Neural cell (in vitro differentiated cells): Measurements from ENCODE around the gene PARP12. TPM values are rescaled to one million over a fixed set of nuclear protein-coding genes. Genes with fewer than 3 reads are reported as not detected.

Source experiments
- H2AFZ ChIP-seq: fragments of 200-600, 300-800 bp; sonication (generic), shearing (Covaris generic); 2 replicates; pipeline ENCODE4 v1.6.0; 2014; ENCODE audit warnings: low read depth, mild to moderate bottlenecking, antibody characterized with exemption, low read length, moderate library complexity
- H3F3A ChIP-seq: fragments of 200-600 bp; shearing (Covaris generic); 2 replicates; pipeline ENCODE4 v1.6.1; 2016; ENCODE audit warnings: mild to moderate bottlenecking, moderate library complexity, mixed read lengths, antibody characterized with exemption, low read length; ENCODE audit not compliant: insufficient read depth, poor library complexity, severe bottlenecking
- H3K27ac ChIP-seq: fragments of 200-600, 300-800 bp; sonication (generic), shearing (Covaris generic); 2 replicates; pipeline ENCODE4 v1.5.1; 2014; ENCODE audit warnings: mild to moderate bottlenecking, low read length, moderate library complexity
- H3K27me3 ChIP-seq: fragments of 300-800, 200-600 bp; sonication (generic), shearing (Covaris generic); 2 replicates; pipeline ENCODE4 v1.6.0; 2014; ENCODE audit warnings: mild to moderate bottlenecking, low read depth, low read length, moderate library complexity; ENCODE audit not compliant: insufficient read depth
- H3K36me3 ChIP-seq: fragments of 300-800, 200-600 bp; sonication (generic), shearing (Covaris generic); 2 replicates; pipeline ENCODE4 v1.5.1; 2014; ENCODE audit warnings: mild to moderate bottlenecking, antibody characterized with exemption, low read length, moderate library complexity; ENCODE audit not compliant: insufficient read depth
- H3K4me2 ChIP-seq: fragments of 300-800, 200-600 bp; sonication (generic), shearing (Covaris generic); 2 replicates; pipeline ENCODE4 v1.6.0; 2014; ENCODE audit warnings: mild to moderate bottlenecking, low read length
- H3K4me3 ChIP-seq: fragments of 300-800, 200-600 bp; sonication (generic), shearing (Covaris generic); 2 replicates; pipeline ENCODE4 v1.5.1; 2014; ENCODE audit warnings: mild to moderate bottlenecking, low read length, moderate library complexity
- H3K79me2 ChIP-seq: fragments of 200-600 bp; shearing (Covaris generic); replicated peaks from 2 replicates; pipeline ENCODE4 v1.6.0; 2014; ENCODE audit warnings: mild to moderate bottlenecking, low read length, moderate library complexity; ENCODE audit not compliant: insufficient read depth
- H3K9ac ChIP-seq: fragments of 300-800, 200-600 bp; sonication (generic), shearing (Covaris generic); 2 replicates; pipeline ENCODE4 v1.6.1; 2016; ENCODE audit warnings: mild to moderate bottlenecking, low read length, mixed read lengths
- H3K9me2 ChIP-seq: fragments of 200-600 bp; shearing (Covaris generic); 2 replicates; pipeline ENCODE4 v1.6.1; 2016; ENCODE audit warnings: mild to moderate bottlenecking, low read length, mixed read lengths; ENCODE audit not compliant: insufficient read depth
- H3K9me3 ChIP-seq: fragments of 200-600, 300-800 bp; sonication (generic), shearing (Covaris generic); 2 replicates; pipeline ENCODE4 v1.6.1; 2016; ENCODE audit warnings: mild to moderate bottlenecking, mixed run types, low read length, moderate library complexity, mixed read lengths
- H4K20me1 ChIP-seq: fragments of 200-600 bp; shearing (Covaris generic); 2 replicates; pipeline ENCODE4 v1.6.1; 2016; ENCODE audit warnings: mild to moderate bottlenecking, mixed run types; ENCODE audit not compliant: insufficient read depth
- CTCF ChIP-seq: fragments of 450-650 bp; IDR thresholded peaks from 2 replicates; pipeline ENCODE4 v1.5.1; 2014; ENCODE audit warnings: antibody characterized with exemption, mild to moderate bottlenecking, moderate library complexity; ENCODE audit not compliant: poor library complexity, severe bottlenecking
- EP300 ChIP-seq: fragments of 450-650 bp; conservative IDR thresholded peaks from 2 replicates; pipeline ENCODE4 v1.6.1; 2014; ENCODE audit warnings: antibody characterized with exemption, mild to moderate bottlenecking, moderate library complexity; ENCODE audit not compliant: poor library complexity, severe bottlenecking
- EZH2 ChIP-seq: fragments of 200-600, 300-800 bp; shearing (Covaris generic), sonication (generic); IDR thresholded peaks from 2 replicates; pipeline ENCODE4 v1.6.1; 2014; ENCODE audit warnings: antibody characterized with exemption, low read length, borderline replicate concordance, mild to moderate bottlenecking; ENCODE audit not compliant: insufficient read depth, poor library complexity, severe bottlenecking
- MXI1 ChIP-seq: fragments of 450-650 bp; conservative IDR thresholded peaks from 2 replicates; pipeline ENCODE4 v1.6.1; 2014; ENCODE audit warnings: antibody characterized with exemption, mild to moderate bottlenecking; ENCODE audit not compliant: poor library complexity, severe bottlenecking
- POLR2AphosphoS5 ChIP-seq: IDR thresholded peaks from 2 replicates; pipeline ENCODE4 v1.6.1; 2012
- RAD21 ChIP-seq: fragments of 450-650 bp; conservative IDR thresholded peaks from 2 replicates; pipeline ENCODE4 v1.6.1; 2014; ENCODE audit warnings: antibody characterized with exemption, mild to moderate bottlenecking, moderate library complexity
- REST ChIP-seq: IDR thresholded peaks from 2 replicates; pipeline ENCODE4 v1.6.1; 2012; ENCODE audit warnings: borderline replicate concordance
- SMC3 ChIP-seq: fragments of 450-650 bp; conservative IDR thresholded peaks from 2 replicates; pipeline ENCODE4 v1.6.1; 2014; ENCODE audit warnings: antibody characterized with exemption, mild to moderate bottlenecking, moderate library complexity; ENCODE audit not compliant: poor library complexity
- TAF1 ChIP-seq: IDR thresholded peaks from 2 replicates; pipeline ENCODE4 v1.6.1; 2012; ENCODE audit warnings: low read depth
- polyA plus RNA-seq: library from polyadenylated mRNA; depleted of rRNA; stranded (reverse); fragments of >200 nt; gene quantifications from 2 replicates; pipeline ENCODE4 v1.2.3, GENCODE V29; 2014

Gene PARP12
- polyA plus RNA-seq, 1 donor from 2014 or later: not detected

- H3K9ac ChIP-seq: no peak overlapping the region
- H3K4me3 ChIP-seq: no peak overlapping the region
- no peak overlapping the region for H3K27ac ChIP-seq
- H3K4me2 ChIP-seq: no peak overlapping the region
- no peaks in the 10 kb centered on the region for H3F3A ChIP-seq
- no peaks in the 10 kb centered on the region for H4K20me1 ChIP-seq
- no peak overlapping the region for H2AFZ ChIP-seq
- H3K9me2 ChIP-seq: no peaks in the 10 kb centered on the region
- no peaks in the 10 kb centered on the region for H3K27me3 ChIP-seq
- no peaks in the 10 kb centered on the region for H3K9me3 ChIP-seq
- H3K36me3 ChIP-seq: no peaks in the 10 kb centered on the region
- H3K79me2 ChIP-seq: no peaks in the 10 kb centered on the region
- TF ChIP-seq EZH2: no peak
Observed at GRCh38 chr7:140010194-140010895, 52.4 kb downstream of the PARP12 start.

- H3K4me3 ChIP-seq: no peak overlapping the region
- no peaks in the 10 kb centered on the region for H3F3A ChIP-seq
- H2AFZ ChIP-seq: no peak overlapping the region
- H3K27me3 ChIP-seq: no peaks in the 10 kb centered on the region
- no peak overlapping the region for H3K9ac ChIP-seq
- no peaks in the 10 kb centered on the region for H3K79me2 ChIP-seq
- H3K9me3 ChIP-seq: no peaks in the 10 kb centered on the region
- no peaks in the 10 kb centered on the region for H4K20me1 ChIP-seq
- no peak overlapping the region for H3K27ac ChIP-seq
- H3K36me3 ChIP-seq: no peaks in the 10 kb centered on the region
- TF ChIP-seq POLR2AphosphoS5 (no peak), EZH2 (no peak), CTCF (no peak), RAD21 (no peak), MXI1 (no peak), SMC3 (no peak), EP300 (no peak), REST (no peak), TAF1 (no peak)
- H3K9me2 ChIP-seq: no peaks in the 10 kb centered on the region
- no peak overlapping the region for H3K4me2 ChIP-seq
Observed at GRCh38 chr7:140009735-140010134, 53.0 kb downstream of the PARP12 start.
